HG02852 (cell line): ENCODE data around the gene C16orf82.

Source experiments
- ATAC-seq: cut with Tn5 transposase; IDR thresholded peaks from one replicate; pipeline ENCODE4 v1.9.1; 2021; ENCODE audit warnings: mild to moderate bottlenecking, moderate library complexity; ENCODE audit not compliant: unreplicated experiment

The C16orf82 gene

DNA sequence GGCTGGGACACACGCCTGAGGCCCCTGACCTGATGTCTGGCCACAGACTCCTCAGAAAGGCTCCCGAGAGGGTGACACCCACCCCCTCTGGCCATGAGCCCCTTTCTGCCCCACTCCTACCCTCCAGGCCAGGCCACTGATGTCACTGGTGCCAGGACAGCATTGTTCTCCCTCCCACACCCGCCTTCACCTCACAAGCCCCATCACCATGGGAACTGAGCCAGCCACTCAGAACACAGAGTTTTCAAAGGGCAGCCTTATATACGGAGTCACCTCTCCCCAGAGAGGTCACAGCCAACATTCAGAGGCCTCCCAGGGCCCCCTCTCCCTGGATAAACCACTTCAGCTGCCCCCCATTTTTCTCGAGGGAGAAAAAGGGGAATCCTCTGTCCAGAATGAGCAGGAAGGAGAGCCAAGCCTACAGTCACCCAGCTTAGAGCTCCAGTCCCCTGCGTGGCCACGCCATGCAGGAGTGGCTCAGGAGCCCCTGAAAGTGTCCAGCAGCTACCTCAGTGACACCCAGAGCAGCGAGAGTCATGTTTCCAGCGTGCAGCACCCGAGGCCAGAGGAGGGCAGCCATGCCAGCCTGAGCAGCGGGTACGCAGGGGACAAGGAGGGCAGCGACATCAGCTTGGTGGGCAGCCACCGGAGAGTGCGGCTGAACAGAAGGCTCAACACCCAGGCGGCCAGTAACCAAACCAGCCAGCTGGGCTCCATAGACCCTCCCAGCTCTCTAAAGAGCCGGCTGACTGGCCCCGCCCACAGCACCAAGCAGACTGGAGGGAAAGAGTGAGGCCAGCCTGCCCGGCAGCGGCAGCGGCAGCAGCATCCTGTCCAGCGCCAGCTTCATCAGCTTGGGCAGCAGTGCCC is at the start of gene C16orf82:
Gene C16orf82 (plus strand): TSS at position 260 of the 870 bp plus-strand sequence.
- no peak for ATAC-seq

- ATAC-seq = no peak
Measured at GRCh38 chr16:27020031-27020430, 46.7 kb upstream of the C16orf82 start.

DNA sequence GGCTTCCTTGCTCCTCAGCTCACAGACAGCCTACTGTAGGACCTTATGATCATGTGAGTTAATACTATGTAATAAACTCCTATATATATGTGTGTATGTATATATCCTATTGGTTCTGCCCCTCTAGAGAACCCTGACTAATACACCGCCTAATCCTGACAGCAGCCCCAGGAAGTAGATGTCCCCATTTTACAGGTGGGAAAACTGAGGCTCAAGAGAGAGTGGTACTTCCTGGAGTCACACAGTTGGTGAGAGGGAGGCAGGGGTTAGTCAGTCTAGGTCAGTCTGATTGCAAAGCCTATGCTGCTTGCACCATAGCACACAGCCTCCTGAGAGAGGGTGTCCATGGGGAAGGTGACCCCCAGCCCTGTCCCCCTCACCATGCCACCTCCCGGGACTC is 42.7 kb upstream of the C16orf82 start:
- no peak for ATAC-seq

- ATAC-seq = no peak
Measured at GRCh38 chr16:27025581-27025980, 41.1 kb upstream of the C16orf82 start.

GRCh38 chr16:27027971-27028370 is 38.8 kb upstream of the C16orf82 start:
- no peak for ATAC-seq

DNA sequence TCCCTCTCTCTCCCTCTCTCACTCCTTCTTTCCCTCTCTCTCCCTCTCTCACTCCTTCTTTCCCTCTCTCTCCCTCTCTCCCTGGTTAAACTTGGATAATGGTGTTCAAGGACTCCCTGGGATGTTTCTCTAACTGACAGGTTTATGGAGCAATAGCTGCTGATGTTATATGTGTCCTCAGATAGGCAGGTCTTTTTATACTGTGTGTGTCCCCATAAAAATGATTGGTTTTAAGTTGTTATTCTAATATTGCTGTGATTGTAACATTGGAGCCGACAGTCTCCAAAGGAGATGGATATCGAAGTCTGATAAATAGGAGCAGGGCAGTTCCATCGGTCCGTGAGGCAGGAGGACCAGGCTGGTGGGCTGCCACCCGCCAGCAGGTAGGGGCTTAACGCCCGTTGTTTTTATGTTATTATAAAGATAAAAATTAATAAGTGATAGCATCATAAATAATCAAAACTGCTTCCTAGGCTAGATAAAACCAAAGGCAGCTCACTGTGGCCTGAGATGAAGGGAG is 38.1 kb upstream of the C16orf82 start:
- no peak for ATAC-seq

DNA sequence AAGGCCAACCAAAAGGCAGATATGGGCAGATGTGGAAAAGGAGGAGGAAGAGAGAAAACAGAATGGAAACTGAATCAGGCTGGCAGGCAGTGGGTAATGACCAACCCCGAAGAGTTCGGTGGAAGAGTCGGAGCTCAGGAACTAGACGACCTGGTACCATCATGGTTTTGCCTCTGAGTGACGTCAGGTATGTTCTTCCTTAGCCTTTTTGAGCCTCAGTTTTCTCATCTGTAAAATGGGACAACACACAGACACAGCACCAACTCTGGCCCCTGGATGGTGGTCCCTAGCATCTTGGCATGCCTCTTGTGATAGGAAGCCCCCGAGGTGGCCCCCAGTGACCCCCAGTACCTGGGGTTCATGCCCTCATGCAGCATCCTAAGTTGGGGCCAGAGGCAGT is 37.2 kb upstream of the C16orf82 start:
- ATAC-seq = no peak

DNA sequence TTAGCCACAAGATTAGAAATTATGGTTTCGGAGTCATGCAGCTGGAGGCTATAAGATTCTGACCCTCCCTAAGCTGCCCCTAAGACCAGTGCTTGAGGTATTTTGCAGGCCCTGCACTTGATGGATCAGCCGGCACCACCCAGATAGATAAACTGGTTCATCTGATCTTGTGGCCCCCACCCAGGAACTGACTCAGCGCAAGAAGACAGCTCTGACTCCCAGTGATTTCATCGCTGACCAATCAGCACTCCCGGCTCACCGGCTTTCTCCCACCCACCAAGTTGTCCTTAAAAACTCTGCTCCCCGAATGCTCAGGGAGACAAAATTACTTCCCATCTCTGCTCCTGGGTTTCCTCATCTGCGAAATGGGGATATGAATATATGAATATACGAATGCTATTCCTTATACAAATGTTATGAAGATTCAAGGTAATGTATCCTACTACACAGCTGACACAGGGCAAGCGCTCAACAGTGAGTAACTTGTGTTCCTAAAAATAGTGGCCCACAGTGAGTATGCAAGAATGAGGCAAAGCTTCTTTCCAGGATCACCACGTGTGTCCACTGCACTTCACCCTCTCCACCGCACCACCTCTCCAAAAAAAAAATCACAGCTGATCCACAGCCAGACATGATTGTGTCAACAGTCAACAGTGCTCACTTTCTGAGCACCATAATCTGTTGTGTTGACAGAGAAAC is 33.3 kb upstream of the C16orf82 start:
- ATAC-seq = no peak

GRCh38 chr16:27040732-27041131 is 26.0 kb upstream of the C16orf82 start:
- ATAC-seq = no peak

DNA sequence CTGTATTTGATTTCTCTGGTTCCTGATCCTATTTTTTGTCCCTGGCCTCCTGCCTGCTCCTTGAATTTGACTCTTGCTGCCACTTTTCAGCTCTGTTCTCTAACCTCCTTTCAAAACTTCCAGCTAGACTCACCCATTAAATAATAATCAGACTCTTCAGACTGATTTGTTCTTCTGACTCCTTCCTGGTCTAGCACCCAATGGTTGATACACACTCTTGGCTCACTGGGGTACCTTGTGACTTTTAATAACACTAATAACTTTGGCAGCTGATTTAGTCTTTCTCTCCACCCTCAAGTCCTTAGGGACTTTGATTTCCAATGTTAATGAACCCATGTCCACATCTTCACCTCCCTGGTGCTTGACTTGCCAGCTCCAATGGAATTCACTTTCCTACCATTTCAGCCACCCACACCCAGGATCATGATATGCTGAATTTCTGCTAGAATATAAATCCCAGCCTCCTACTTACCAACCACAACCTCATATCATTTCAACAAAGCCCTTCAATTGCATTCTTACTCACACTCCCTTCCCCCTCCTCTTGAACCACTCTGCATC is 19.7 kb upstream of the C16orf82 start:
- no peak for ATAC-seq

GRCh38 chr16:27048316-27048715 is 18.4 kb upstream of the C16orf82 start:
- ATAC-seq = no peak

DNA sequence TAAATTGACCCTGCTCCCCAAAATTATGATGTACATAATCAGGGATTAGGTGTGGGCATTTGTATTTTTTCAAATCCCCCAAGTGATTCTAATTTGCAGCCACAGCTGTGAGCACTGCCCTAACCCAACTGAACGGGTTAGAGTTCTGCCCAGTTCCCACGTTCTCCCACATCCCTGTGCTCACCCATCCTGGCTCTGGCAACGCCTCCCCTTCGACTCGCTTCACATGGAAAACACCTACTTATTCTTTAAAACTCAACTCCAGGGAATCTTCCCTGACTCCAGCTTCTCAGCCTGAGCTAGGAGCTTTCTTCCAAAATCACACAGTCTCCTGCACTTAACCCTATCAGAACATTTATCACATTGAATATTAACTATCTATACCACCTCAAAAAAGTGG is 17.6 kb upstream of the C16orf82 start:
- ATAC-seq = no peak

GRCh38 chr16:27052007-27052406 is 14.7 kb upstream of the C16orf82 start:
- ATAC-seq = no peak

DNA sequence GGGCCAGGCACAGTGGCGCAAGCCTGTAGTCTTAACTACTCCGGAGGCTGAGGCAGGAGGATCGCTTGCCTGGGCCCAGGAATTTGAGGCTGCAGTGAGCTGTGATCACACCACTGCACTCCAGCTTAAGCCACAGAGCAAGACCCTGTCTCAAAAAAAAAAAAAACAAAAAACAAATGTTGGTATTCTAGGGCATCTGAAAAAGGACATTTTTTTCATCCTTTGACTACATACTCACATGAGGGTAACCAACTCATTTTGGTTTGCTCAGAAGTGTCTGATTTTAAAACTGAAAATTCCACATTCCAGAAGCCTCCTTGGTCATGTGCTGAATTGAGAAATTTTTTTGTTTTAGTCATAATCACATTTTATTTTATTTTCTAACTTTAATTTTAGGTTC is 12.7 kb upstream of the C16orf82 start:
- no peak for ATAC-seq

DNA sequence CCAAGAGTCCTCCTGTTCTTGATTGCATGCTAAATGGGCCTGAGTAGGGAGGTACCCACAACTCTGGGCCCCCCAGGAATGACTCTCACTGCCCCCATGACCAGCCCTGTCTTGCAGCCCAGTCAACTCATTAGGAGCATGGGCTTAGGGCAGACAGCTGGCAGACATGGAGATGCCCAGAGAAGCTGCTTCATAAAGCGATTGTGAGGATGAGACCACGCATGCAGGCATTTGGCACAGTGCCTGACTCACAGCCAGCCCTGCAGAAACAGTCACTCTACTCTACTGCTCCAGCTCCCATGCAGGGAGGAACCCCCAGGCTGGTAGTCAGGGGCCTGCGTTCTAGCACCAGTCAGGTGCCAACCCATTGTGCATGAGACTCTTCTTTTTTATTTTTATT is 8.4 kb upstream of the C16orf82 start:
- ATAC-seq = no peak

GRCh38 chr16:27070776-27071175 is 4.0 kb downstream of the C16orf82 start:
- no peak for ATAC-seq

- no peak for ATAC-seq
Measured at GRCh38 chr16:27073733-27074132, 7.0 kb downstream of the C16orf82 start.

GRCh38 chr16:27080895-27081294 is 14.2 kb downstream of the C16orf82 start:
- no peak for ATAC-seq

DNA sequence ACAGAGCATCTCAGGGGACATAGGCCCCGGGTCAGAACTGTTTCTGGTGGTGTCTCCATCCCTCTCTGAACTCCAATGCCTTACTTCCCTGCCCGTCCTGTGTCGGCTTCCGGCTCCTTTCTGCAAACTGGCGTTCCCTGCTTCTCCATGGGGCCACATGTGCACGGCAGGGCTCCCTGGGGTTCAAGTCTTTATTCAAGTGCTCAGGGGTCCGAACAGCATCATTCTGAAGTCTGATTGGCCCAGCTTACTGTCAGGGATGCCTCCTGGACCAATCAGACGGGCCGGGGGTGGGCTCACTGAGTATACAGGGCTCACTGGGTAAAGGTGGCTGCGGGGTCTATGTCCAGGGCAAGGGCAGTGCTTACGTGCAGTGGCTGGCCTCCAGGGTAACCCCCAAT is 17.1 kb downstream of the C16orf82 start:
- no peak for ATAC-seq

GRCh38 chr16:27084307-27085028 is 17.7 kb downstream of the C16orf82 start:
- no peak for ATAC-seq

- ATAC-seq = no peak
Measured at GRCh38 chr16:27085182-27085581, 18.5 kb downstream of the C16orf82 start.
